ENCODE measurements around the gene RAB44. TPM values are rescaled to one million over a fixed set of nuclear protein-coding genes. Genes with fewer than 3 reads are reported as not detected.

RAB44 gene
- total and polyA plus RNA-seq, 2 of the 4 experiments (the other 2 are of a cell fraction), result 0.03 TPM; not detected in 1

- Histone ChIP-seq H2AK9ac (replicated peaks; ENCODE audit: low read depth, low read length, poor library complexity) (peak overlapping the region; percentile 97), H3K27me3 (ENCODE audit: control insufficient read depth, insufficient read depth, low read length) (no peaks in the 10 kb centered on the region), H3K79me1 (ENCODE audit: low read depth in 1 of 2, low read length in 2 of 2) (peaks cover 9 to 51% of the 10 kb centered on the region in 2 experiments), H3K36me3 (ENCODE audit: control insufficient read depth, insufficient read depth, low read length) (peaks cover 10% of the 10 kb centered on the region; the same call in 1 of the 2 replicates), H3K4ac (ENCODE audit: low read depth, low read length) (peak overlapping the region; percentile 99), H3K4me2 (ENCODE audit: low read depth, low read length) (peak overlapping the region; percentile 40), H2AFZ (replicated peaks; ENCODE audit: low read length, poor library complexity) (peak overlapping the region; percentile 69), H3K18ac (ENCODE audit: low read depth, low read length) (peak overlapping the region; percentile 98), H2AK5ac (ENCODE audit: low read depth, low read length) (peak overlapping the region; percentile 98), H2BK15ac (ENCODE audit: low read depth, low read length) (peak overlapping the region; percentile 96), H3K56ac (ENCODE audit: extremely low read depth, insufficient read depth, low read length) (peak overlapping the region; percentile 96), H4K20me1 (ENCODE audit: insufficient read depth, low read length) (peaks cover 37% of the 10 kb centered on the region), H2BK120ac (ENCODE audit: low read depth, low read length) (peak overlapping the region; percentile 99), H3K9ac (ENCODE audit: low read depth, low read length) (peak overlapping the region; percentile 71), H3K23ac (ENCODE audit: low read depth, low read length) (peak overlapping the region; percentile 99), H3K9me1 (ENCODE audit: insufficient read depth, low read length) (peaks cover 9% of the 10 kb centered on the region), H3K27ac (ENCODE audit: insufficient read depth, low read length) (peak overlapping the region; percentile 88), H3K14ac (replicated peaks; ENCODE audit: low read depth, low read length) (peak overlapping the region; percentile 98), H4K8ac (ENCODE audit: low read depth in 2 of 2, low read length in 2 of 2) (peak overlapping the region; percentile 91 to 100), H2BK20ac (ENCODE audit: low read depth, low read length) (peak overlapping the region; percentile 98), H3K4me1 (ENCODE audit: control insufficient read depth, insufficient read depth, low read length) (peaks cover 19% of the 10 kb centered on the region), H3K4me3 (ENCODE audit: insufficient read depth, low read depth, low read length) (no peak overlapping the region), H2BK5ac (ENCODE audit: low read depth, low read length, poor library complexity, severe bottlenecking) (peak overlapping the region; percentile 99), H4K5ac (ENCODE audit: low read depth, low read length) (peak overlapping the region; percentile 98), H3K9me3 (ENCODE audit: control insufficient read depth, insufficient read depth, low read length) (no peaks in the 10 kb centered on the region), H4K91ac (ENCODE audit: insufficient read depth, low read depth, low read length) (peak overlapping the region; percentile 99)
- in situ Hi-C loops (cut with MboI; ENCODE audit: low sequenced_read_pairs) (no loop called here), intact Hi-C loops (cut with micrococcal nuclease) (no loop called here), dilution Hi-C loops (cut with HindIII; ENCODE audit: low sequenced_read_pairs, unreplicated experiment) (no loop called here)
- no TSS peak for BruUV-seq (replicated peaks)
- CTCF ChIA-PET, result no interaction called here
- POLR2A ChIA-PET (ENCODE audit: unreplicated experiment), result interaction anchor here (0.7 to 2.1 kb wide), 3 partner anchors 10 to 580 kb away, joined by 3 to 26 read pairs (median 7); no protein-coding TSS in a partner anchor
- DNase-seq, result no peak
- no peak for ATAC-seq (ENCODE audit: low read depth)
- WGBS, 2 experiments (ENCODE audit: extremely low coverage in 2 of 2, insufficient read length in 1 of 2), result no CpG with 5 or more reads among the region's 7 CpGs
- TF ChIP-seq MXI1 (IDR thresholded peaks at IDR 0.05; ENCODE audit: borderline replicate concordance, low read depth, low read length) (no peak), SMC3 (IDR thresholded peaks at IDR 0.05; ENCODE audit: low read depth, low read length) (no peak), CEBPB (IDR thresholded peaks at IDR 0.05; ENCODE audit: low read depth, low read length) (no peak), USF2 (IDR thresholded peaks at IDR 0.05; ENCODE audit: low read depth, low read length) (no peak), MAZ (IDR thresholded peaks at IDR 0.05; ENCODE audit: borderline replicate concordance, low read depth, low read length) (no peak), CTCF (conservative IDR thresholded peaks at IDR 0.05; ENCODE audit: low read depth, low read length) (no peak), POLR2A (IDR thresholded peaks at IDR 0.05; ENCODE audit: low read depth, low read length) (no peak; the same call in 1 of the 2 replicates), RCOR1 (IDR thresholded peaks at IDR 0.05; ENCODE audit: insufficient replicate concordance, low read length) (no peak), NFE2L2 (IDR thresholded peaks at IDR 0.05; ENCODE audit: low read depth, low read length) (no peak), ELK1 (IDR thresholded peaks at IDR 0.05; ENCODE audit: borderline replicate concordance, low read depth, low read length) (no peak), RAD21 (IDR thresholded peaks at IDR 0.05; ENCODE audit: low read length) (no peak), FOS (IDR thresholded peaks at IDR 0.05; ENCODE audit: low read depth, low read length) (no peak), MAFK (IDR thresholded peaks at IDR 0.05; ENCODE audit: low read depth, low read length) (no peak), CHD1 (IDR thresholded peaks at IDR 0.05; ENCODE audit: low read depth, low read length) (no peak), BHLHE40 (IDR thresholded peaks at IDR 0.05; ENCODE audit: low read depth, low read length) (no peak)
These were observed 20.4 kb upstream of the RAB44 start for GRCh38 chr6:36677059-36677749.

All from IMR-90 (cell line).